ENCODE results near the gene ANKRD33B. TPM values are rescaled to one million over a fixed set of nuclear protein-coding genes. Genes with fewer than 3 reads are reported as not detected.

Gene ANKRD33B
- total and polyA plus RNA-seq, 2 experiments from 2014 or later = 1.5 to 2.0 TPM

GRCh38 chr5:10617103-10617502 lies 53.2 kb downstream of the ANKRD33B start:
- Histone ChIP-seq H2AFZ (no peak overlapping the region), H3K27me3 (no peaks in the 10 kb centered on the region), H3K9me3 (ENCODE audit: low read depth) (no peaks in the 10 kb centered on the region), H3K4me2 (no peak overlapping the region), H3K9me2 (replicated peaks; ENCODE audit: insufficient read depth) (no peaks in the 10 kb centered on the region), H3K27ac (no peak overlapping the region), H3K79me2 (no peaks in the 10 kb centered on the region), H4K20me1 (ENCODE audit: insufficient read depth, poor library complexity, severe bottlenecking) (no peaks in the 10 kb centered on the region), H3K36me3 (replicated peaks; ENCODE audit: insufficient read depth, low read depth) (no peaks in the 10 kb centered on the region), H3K4me1 (ENCODE audit: insufficient read depth) (no peaks in the 10 kb centered on the region), H3K4me3 (no peak overlapping the region)
- no peak for DNase-seq (ENCODE audit: low spot score)
- TF ChIP-seq EZH2phosphoT487 (IDR thresholded peaks at IDR 0.05; ENCODE audit: low read depth, severe bottlenecking, unreplicated experiment) = no peak
- TF ChIP-seq EZH2 (IDR thresholded peaks at IDR 0.05; ENCODE audit: borderline replicate concordance) = no peak
- TF ChIP-seq, protein P1, sequence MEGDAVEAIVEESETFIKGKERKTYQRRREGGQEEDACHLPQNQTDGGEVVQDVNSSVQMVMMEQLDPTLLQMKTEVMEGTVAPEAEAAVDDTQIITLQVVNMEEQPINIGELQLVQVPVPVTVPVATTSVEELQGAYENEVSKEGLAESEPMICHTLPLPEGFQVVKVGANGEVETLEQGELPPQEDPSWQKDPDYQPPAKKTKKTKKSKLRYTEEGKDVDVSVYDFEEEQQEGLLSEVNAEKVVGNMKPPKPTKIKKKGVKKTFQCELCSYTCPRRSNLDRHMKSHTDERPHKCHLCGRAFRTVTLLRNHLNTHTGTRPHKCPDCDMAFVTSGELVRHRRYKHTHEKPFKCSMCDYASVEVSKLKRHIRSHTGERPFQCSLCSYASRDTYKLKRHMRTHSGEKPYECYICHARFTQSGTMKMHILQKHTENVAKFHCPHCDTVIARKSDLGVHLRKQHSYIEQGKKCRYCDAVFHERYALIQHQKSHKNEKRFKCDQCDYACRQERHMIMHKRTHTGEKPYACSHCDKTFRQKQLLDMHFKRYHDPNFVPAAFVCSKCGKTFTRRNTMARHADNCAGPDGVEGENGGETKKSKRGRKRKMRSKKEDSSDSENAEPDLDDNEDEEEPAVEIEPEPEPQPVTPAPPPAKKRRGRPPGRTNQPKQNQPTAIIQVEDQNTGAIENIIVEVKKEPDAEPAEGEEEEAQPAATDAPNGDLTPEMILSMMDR (IDR thresholded peaks at IDR 0.05; ENCODE audit: poor library complexity) = no peak
- WGBS (ENCODE audit: low lambda C conversion rate, missing lambda C conversion rate) = 89% methylated on average over 10 of the region's 10 CpGs

GRCh38 chr5:10618311-10618710 lies 54.4 kb downstream of the ANKRD33B start:
- WGBS (ENCODE audit: low lambda C conversion rate, missing lambda C conversion rate) = 96% methylated on average over 17 of the region's 17 CpGs
- Histone ChIP-seq H3K27ac (no peak overlapping the region), H3K4me1 (ENCODE audit: insufficient read depth) (no peaks in the 10 kb centered on the region), H3K79me2 (no peaks in the 10 kb centered on the region), H3K36me3 (replicated peaks; ENCODE audit: insufficient read depth, low read depth) (no peaks in the 10 kb centered on the region), H3K9me3 (ENCODE audit: low read depth) (no peaks in the 10 kb centered on the region), H3K27me3 (no peaks in the 10 kb centered on the region), H3K4me2 (no peak overlapping the region), H2AFZ (no peak overlapping the region), H4K20me1 (ENCODE audit: insufficient read depth, poor library complexity, severe bottlenecking) (no peaks in the 10 kb centered on the region), H3K9me2 (replicated peaks; ENCODE audit: insufficient read depth) (no peaks in the 10 kb centered on the region), H3K4me3 (no peak overlapping the region)
- TF ChIP-seq, protein P1 (IDR thresholded peaks at IDR 0.05; ENCODE audit: poor library complexity) = no peak
- TF ChIP-seq EZH2phosphoT487 (IDR thresholded peaks at IDR 0.05; ENCODE audit: low read depth, severe bottlenecking, unreplicated experiment) (no peak), EZH2 (IDR thresholded peaks at IDR 0.05; ENCODE audit: borderline replicate concordance) (no peak)
- no peak for DNase-seq (ENCODE audit: low spot score)

DNA sequence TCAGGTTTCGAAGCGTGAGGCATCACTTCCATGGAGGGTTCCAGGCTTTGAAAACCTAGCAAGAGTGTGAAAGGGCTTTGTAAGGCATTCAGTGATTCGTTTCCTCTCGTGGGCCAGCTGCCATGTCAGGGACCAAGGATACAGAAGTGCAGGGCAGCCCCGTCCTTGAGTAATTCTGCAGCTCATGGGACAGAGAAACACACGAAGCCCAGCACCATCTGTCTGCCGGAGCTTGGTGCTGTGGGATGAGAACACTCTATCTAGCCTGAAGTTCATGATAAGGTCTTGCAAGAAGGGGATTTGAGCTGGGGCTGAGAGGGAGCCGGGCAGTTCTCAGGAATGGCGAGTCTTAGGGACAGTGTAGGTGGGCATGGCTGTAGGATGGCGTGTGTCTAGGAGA lies 55.8 kb downstream of the ANKRD33B start:
- Histone ChIP-seq H3K4me1 (ENCODE audit: insufficient read depth) (no peaks in the 10 kb centered on the region), H3K4me2 (no peak overlapping the region), H3K27ac (no peak overlapping the region), H4K20me1 (ENCODE audit: insufficient read depth, poor library complexity, severe bottlenecking) (no peaks in the 10 kb centered on the region), H2AFZ (no peak overlapping the region), H3K4me3 (no peak overlapping the region), H3K79me2 (no peaks in the 10 kb centered on the region), H3K36me3 (replicated peaks; ENCODE audit: insufficient read depth, low read depth) (no peaks in the 10 kb centered on the region), H3K27me3 (no peaks in the 10 kb centered on the region), H3K9me2 (replicated peaks; ENCODE audit: insufficient read depth) (no peaks in the 10 kb centered on the region), H3K9me3 (ENCODE audit: low read depth) (no peaks in the 10 kb centered on the region)
- no peak for DNase-seq (ENCODE audit: low spot score)
- no peak for TF ChIP-seq EZH2phosphoT487 (IDR thresholded peaks at IDR 0.05; ENCODE audit: low read depth, severe bottlenecking, unreplicated experiment)
- no peak for TF ChIP-seq EZH2 (IDR thresholded peaks at IDR 0.05; ENCODE audit: borderline replicate concordance)
- TF ChIP-seq, protein P1 (IDR thresholded peaks at IDR 0.05; ENCODE audit: poor library complexity) = no peak
- 91% methylated on average over 10 of the region's 10 CpGs for WGBS (ENCODE audit: low lambda C conversion rate, missing lambda C conversion rate)

DNA sequence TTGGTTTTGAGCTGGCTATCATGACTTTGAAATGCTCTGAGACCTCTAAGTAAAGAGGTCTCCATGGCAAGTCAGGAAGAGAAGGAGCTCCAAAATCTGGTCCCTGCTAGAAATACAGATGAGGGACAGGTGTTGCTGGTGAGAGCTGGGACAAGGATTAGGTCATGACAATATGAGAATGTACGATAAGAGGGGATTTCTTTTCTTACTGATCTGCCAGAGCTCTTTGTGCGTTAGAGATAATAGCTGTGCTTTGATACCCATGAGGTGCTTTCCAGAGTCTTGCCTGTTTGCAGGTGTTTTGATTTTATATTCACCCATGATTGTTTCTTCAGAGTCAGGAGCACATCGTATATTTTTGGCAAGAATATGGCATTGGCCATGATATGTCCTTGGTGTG lies 56.5 kb downstream of the ANKRD33B start:
- no peaks in the 10 kb centered on the region for H3K4me1 ChIP-seq (ENCODE audit: insufficient read depth)
- TF ChIP-seq, protein P1 (IDR thresholded peaks at IDR 0.05; ENCODE audit: poor library complexity) = no peak
- TF ChIP-seq EZH2phosphoT487 (IDR thresholded peaks at IDR 0.05; ENCODE audit: low read depth, severe bottlenecking, unreplicated experiment) (no peak), EZH2 (IDR thresholded peaks at IDR 0.05; ENCODE audit: borderline replicate concordance) (no peak)
- H2AFZ ChIP-seq = no peak overlapping the region
- no peaks in the 10 kb centered on the region for H3K9me2 ChIP-seq (replicated peaks; ENCODE audit: insufficient read depth)
- H4K20me1 ChIP-seq (ENCODE audit: insufficient read depth, poor library complexity, severe bottlenecking) = no peaks in the 10 kb centered on the region
- H3K36me3 ChIP-seq (replicated peaks; ENCODE audit: insufficient read depth, low read depth) = no peaks in the 10 kb centered on the region
- 84% methylated on average over 3 of the region's 3 CpGs for WGBS (ENCODE audit: low lambda C conversion rate, missing lambda C conversion rate)
- H3K27me3 ChIP-seq = no peaks in the 10 kb centered on the region
- no peak overlapping the region for H3K27ac ChIP-seq
- H3K79me2 ChIP-seq = no peaks in the 10 kb centered on the region
- DNase-seq (ENCODE audit: low spot score) = no peak
- no peak overlapping the region for H3K4me2 ChIP-seq
- H3K9me3 ChIP-seq (ENCODE audit: low read depth) = no peaks in the 10 kb centered on the region
- H3K4me3 ChIP-seq = no peak overlapping the region
